Measurements from ENCODE around the gene KRTAP10-1.

KRTAP10-1 gene

DNA sequence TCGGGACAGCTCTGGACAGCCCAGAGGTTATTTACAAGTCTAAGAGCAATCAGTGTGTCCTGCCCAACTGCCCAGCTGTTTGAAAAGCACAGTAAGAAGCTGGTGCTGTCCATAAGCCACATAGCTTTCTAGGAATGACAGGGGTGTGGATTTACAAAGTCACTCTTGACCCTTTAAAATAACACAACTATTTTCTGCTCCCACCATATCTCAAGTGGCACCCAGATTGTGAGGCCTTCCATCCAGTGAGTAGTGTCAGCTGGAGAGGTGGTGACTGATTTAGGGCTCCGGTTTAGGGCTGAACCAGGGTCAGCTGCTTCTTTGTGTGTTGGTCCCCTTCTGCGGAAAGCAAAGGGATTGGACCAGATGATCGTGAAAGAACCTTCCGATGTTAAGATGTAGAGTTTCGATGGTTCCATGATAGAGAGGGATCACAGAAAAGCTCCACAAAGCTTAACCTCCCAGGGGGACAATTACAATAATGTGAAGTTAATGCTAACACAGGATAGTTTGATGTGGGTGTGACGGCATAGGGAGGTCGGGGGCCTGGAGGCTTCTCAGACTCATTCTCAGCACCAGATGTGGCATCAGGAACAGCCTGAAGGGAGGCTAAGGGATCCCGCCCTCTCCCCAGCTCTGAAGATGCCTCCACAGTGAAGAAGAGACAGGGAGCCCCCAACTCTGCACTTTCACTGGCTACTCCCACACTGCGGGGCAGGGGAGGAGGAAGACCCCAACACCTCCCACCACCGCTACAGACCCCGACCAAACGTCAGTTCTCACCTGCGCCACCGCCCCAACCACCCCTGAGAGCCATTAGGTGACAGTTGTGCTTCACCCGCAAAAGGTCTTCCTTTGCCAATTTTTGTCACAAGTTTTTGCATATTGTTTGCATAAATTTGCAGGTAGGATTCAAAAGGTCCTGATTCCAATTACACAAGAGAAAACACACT is 44.1 kb downstream of the KRTAP10-1 start:
- H3K79me2 ChIP-seq (ENCODE audit: insufficient read depth, low read length): no peaks in the 10 kb centered on the region
- H2AFZ ChIP-seq (ENCODE audit: low read depth, low read length, severe bottlenecking): no peak overlapping the region
- no peaks in the 10 kb centered on the region for H3K27me3 ChIP-seq (ENCODE audit: low read length)
- no peaks in the 10 kb centered on the region for H3F3A ChIP-seq (ENCODE audit: insufficient read depth)
- no peak overlapping the region for H3K9ac ChIP-seq (ENCODE audit: low read length)
- no peaks in the 10 kb centered on the region for H4K20me1 ChIP-seq (ENCODE audit: low read depth, low read length)
- no peaks in the 10 kb centered on the region for H3K9me2 ChIP-seq (replicated peaks; ENCODE audit: insufficient read depth, low read length)
- H3K9me3 ChIP-seq (ENCODE audit: insufficient read depth, low read length): peaks cover 9% of the 10 kb centered on the region; the same call in 1 of the 2 replicates
- H3K4me2 ChIP-seq (ENCODE audit: low read depth, low read length, poor library complexity, severe bottlenecking): no peak overlapping the region
- no peaks in the 10 kb centered on the region for H3K36me3 ChIP-seq (ENCODE audit: low read length)
- H3K4me3 ChIP-seq (ENCODE audit: insufficient read depth, low read length, poor library complexity, severe bottlenecking): no peak overlapping the region
- no peak overlapping the region for H3K27ac ChIP-seq (ENCODE audit: low read depth, low read length)
- TF ChIP-seq, protein P1, sequence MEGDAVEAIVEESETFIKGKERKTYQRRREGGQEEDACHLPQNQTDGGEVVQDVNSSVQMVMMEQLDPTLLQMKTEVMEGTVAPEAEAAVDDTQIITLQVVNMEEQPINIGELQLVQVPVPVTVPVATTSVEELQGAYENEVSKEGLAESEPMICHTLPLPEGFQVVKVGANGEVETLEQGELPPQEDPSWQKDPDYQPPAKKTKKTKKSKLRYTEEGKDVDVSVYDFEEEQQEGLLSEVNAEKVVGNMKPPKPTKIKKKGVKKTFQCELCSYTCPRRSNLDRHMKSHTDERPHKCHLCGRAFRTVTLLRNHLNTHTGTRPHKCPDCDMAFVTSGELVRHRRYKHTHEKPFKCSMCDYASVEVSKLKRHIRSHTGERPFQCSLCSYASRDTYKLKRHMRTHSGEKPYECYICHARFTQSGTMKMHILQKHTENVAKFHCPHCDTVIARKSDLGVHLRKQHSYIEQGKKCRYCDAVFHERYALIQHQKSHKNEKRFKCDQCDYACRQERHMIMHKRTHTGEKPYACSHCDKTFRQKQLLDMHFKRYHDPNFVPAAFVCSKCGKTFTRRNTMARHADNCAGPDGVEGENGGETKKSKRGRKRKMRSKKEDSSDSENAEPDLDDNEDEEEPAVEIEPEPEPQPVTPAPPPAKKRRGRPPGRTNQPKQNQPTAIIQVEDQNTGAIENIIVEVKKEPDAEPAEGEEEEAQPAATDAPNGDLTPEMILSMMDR (IDR thresholded peaks at IDR 0.05; ENCODE audit: insufficient read depth, low read length, poor library complexity, severe bottlenecking): no peak
- no peak for TF ChIP-seq EZH2phosphoT487 (conservative IDR thresholded peaks at IDR 0.05; ENCODE audit: low read length)

DNA sequence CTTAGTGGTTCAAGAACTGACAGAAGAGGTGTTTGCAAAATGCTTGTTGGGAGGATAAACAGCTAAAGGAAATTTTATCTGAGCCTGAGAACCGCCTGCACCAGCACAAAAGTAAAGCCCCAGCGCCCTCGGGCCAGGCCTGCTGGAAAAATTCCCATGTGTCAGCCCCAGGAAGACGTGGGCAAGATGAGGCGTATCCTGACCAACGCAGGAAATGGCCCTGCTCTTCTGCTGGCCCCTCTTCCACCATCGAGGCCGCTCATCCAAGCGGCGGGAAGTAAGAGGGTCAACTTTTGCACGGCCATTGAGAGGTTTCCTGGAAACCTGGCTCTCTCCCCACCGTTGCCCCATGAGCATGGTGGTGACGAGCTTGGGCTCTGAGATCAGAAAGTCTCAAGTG is 45.0 kb downstream of the KRTAP10-1 start:
- Histone ChIP-seq H2AFZ (ENCODE audit: low read depth, low read length, severe bottlenecking) (no peak overlapping the region), H3K27me3 (ENCODE audit: low read length) (no peaks in the 10 kb centered on the region), H3K4me3 (ENCODE audit: insufficient read depth, low read length, poor library complexity, severe bottlenecking) (no peak overlapping the region), H4K20me1 (ENCODE audit: low read depth, low read length) (no peaks in the 10 kb centered on the region), H3K4me2 (ENCODE audit: low read depth, low read length, poor library complexity, severe bottlenecking) (no peak overlapping the region), H3K9me3 (ENCODE audit: insufficient read depth, low read length) (peaks cover 9% of the 10 kb centered on the region; the same call in 1 of the 2 replicates), H3F3A (ENCODE audit: insufficient read depth) (no peaks in the 10 kb centered on the region), H3K36me3 (ENCODE audit: low read length) (no peaks in the 10 kb centered on the region), H3K9ac (ENCODE audit: low read length) (no peak overlapping the region), H3K79me2 (ENCODE audit: insufficient read depth, low read length) (no peaks in the 10 kb centered on the region), H3K27ac (ENCODE audit: low read depth, low read length) (no peak overlapping the region), H3K9me2 (replicated peaks; ENCODE audit: insufficient read depth, low read length) (no peaks in the 10 kb centered on the region)
- TF ChIP-seq EZH2phosphoT487 (conservative IDR thresholded peaks at IDR 0.05; ENCODE audit: low read length): no peak
- TF ChIP-seq, protein P1 (IDR thresholded peaks at IDR 0.05; ENCODE audit: insufficient read depth, low read length, poor library complexity, severe bottlenecking): no peak

DNA sequence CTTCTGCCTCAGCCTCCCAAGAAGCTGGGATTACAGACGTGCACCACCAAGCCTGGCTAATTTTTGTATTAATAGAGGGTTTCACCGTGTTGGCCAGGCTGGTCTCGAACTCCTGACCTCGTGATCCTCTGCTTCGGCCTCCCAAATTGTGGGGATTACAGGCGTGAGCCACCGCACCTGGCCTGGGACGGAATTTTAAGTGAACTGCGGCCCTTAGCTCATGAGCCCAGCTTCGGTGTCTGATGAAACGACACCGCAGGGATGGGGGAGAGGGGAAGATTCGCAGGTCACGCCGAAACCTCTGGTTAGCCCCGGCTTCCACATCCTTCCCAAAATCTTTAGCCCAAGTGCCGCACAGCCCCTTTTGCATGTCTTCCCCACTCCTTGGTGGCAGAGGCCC is 45.6 kb downstream of the KRTAP10-1 start:
- no peaks in the 10 kb centered on the region for H3K36me3 ChIP-seq (ENCODE audit: low read length)
- no peak overlapping the region for H3K4me3 ChIP-seq (ENCODE audit: insufficient read depth, low read length, poor library complexity, severe bottlenecking)
- H3K4me2 ChIP-seq (ENCODE audit: low read depth, low read length, poor library complexity, severe bottlenecking): no peak overlapping the region

More for the DNA sequence above, 45.6 kb downstream of the KRTAP10-1 start:
- TF ChIP-seq EZH2phosphoT487 (conservative IDR thresholded peaks at IDR 0.05; ENCODE audit: low read length): no peak
- TF ChIP-seq, protein P1 (IDR thresholded peaks at IDR 0.05; ENCODE audit: insufficient read depth, low read length, poor library complexity, severe bottlenecking): no peak
- Histone ChIP-seq H2AFZ (ENCODE audit: low read depth, low read length, severe bottlenecking) (no peak overlapping the region), H3F3A (ENCODE audit: insufficient read depth) (no peaks in the 10 kb centered on the region), H3K79me2 (ENCODE audit: insufficient read depth, low read length) (no peaks in the 10 kb centered on the region), H3K9ac (ENCODE audit: low read length) (no peak overlapping the region), H3K27me3 (ENCODE audit: low read length) (no peaks in the 10 kb centered on the region), H3K9me2 (replicated peaks; ENCODE audit: insufficient read depth, low read length) (no peaks in the 10 kb centered on the region), H4K20me1 (ENCODE audit: low read depth, low read length) (no peaks in the 10 kb centered on the region), H3K9me3 (ENCODE audit: insufficient read depth, low read length) (peaks cover 9% of the 10 kb centered on the region; the same call in 1 of the 2 replicates), H3K27ac (ENCODE audit: low read depth, low read length) (no peak overlapping the region)

Measured in SU-DHL-6 (cell line).